Progenitor cell of endocrine pancreas (in vitro differentiated cells): ENCODE measurements around the gene MORC4. TPM values are rescaled to one million over a fixed set of nuclear protein-coding genes. Genes with fewer than 3 reads are reported as not detected.

ENCODE experiments used
- DNase-seq: peaks from one replicate; pipeline ENCODE4 v3.0.0; 2021; ENCODE audit warnings: low spot score; ENCODE audit not compliant: unreplicated experiment
- H3K27ac Mint-ChIP-seq: 2 replicates; pipeline ENCODE4 v1.8.0; 2021; ENCODE audit warnings: mild to moderate bottlenecking, moderate library complexity, mixed read lengths
- H3K27me3 Mint-ChIP-seq: 2 replicates; pipeline ENCODE4 v1.8.0; 2021; ENCODE audit warnings: mixed read lengths
- H3K36me3 Mint-ChIP-seq: 2 replicates; pipeline ENCODE4 v1.8.0; 2022; ENCODE audit warnings: mixed read lengths; ENCODE audit not compliant: insufficient read depth
- H3K4me1 Mint-ChIP-seq: 2 replicates; pipeline ENCODE4 v1.8.0; 2021; ENCODE audit warnings: low read depth, mixed read lengths
- H3K4me3 Mint-ChIP-seq: 2 replicates; pipeline ENCODE4 v1.8.0; 2021; ENCODE audit warnings: low read depth, mild to moderate bottlenecking, moderate library complexity, mixed read lengths
- H3K9me3 Mint-ChIP-seq: 2 replicates; pipeline ENCODE4 v1.8.0; 2021; ENCODE audit warnings: low read depth, mixed read lengths
- CTCF ChIP-seq: fragments of 200-600 bp; sonication (generic); IDR thresholded peaks from one replicate; pipeline ENCODE4 v1.5.0; 2021; ENCODE audit warnings: antibody characterized with exemption, mild to moderate bottlenecking; ENCODE audit not compliant: unreplicated experiment
- total RNA-seq: library from RNA; stranded (reverse); gene quantifications from 2 replicates; pipeline ENCODE4 v1.2.1, GENCODE V29; 2021

Gene MORC4
- total RNA-seq, 1 donor from 2014 or later, result 15.8 TPM

- Mint-ChIP-seq H3K27me3 (no peaks in the 10 kb centered on the region), H3K27ac (no peak overlapping the region), H3K36me3 (no peaks in the 10 kb centered on the region), H3K4me3 (no peak overlapping the region), H3K9me3 (peaks cover 14% of the 10 kb centered on the region), H3K4me1 (peaks cover 2% of the 10 kb centered on the region)
- peak; percentile 75 for TF ChIP-seq CTCF
- peak; percentile 28 for DNase-seq
These were observed 105.6 kb downstream of the MORC4 start for GRCh38 chrX:106894392-106894909.

- H3K9me3 Mint-ChIP-seq, result peaks cover 15% of the 10 kb centered on the region
- H3K27ac Mint-ChIP-seq, result no peak overlapping the region
- no peak overlapping the region for H3K4me3 Mint-ChIP-seq
- no peak for DNase-seq
- no peaks in the 10 kb centered on the region for H3K4me1 Mint-ChIP-seq
- H3K36me3 Mint-ChIP-seq, result no peaks in the 10 kb centered on the region
- no peak for TF ChIP-seq CTCF
- H3K27me3 Mint-ChIP-seq, result no peaks in the 10 kb centered on the region
These were observed 108.1 kb downstream of the MORC4 start for GRCh38 chrX:106891762-106892460.

Other genes with a start within 250 kb of the MORC4 start
- 6.6 and 6.8 TPM in 2 replicates for gene TBC1D8B, start 197.5 kb downstream of the MORC4 start, total RNA-seq
- not detected in 2 replicates for gene RIPPLY1, start 96.9 kb downstream of the MORC4 start, total RNA-seq
- 1.2 and 1.6 TPM in 2 replicates for gene CLDN2, start 79.8 kb downstream of the MORC4 start, total RNA-seq
- 30.1 and 31.4 TPM in 2 replicates for gene RBM41, start 118.6 kb upstream of the MORC4 start, total RNA-seq
- 16.0 and 16.4 TPM in 2 replicates for gene NUP62CL, start 206.2 kb upstream of the MORC4 start, total RNA-seq
- gene DNAAF6, start 206.4 kb upstream of the MORC4 start, total RNA-seq, result not detected in 2 replicates